Testis (tissue), 3 donors: ENCODE data around the gene SLC8B1. TPM values are rescaled to one million over a fixed set of nuclear protein-coding genes. Genes with fewer than 3 reads are reported as not detected.

Experiments used
- DNase-seq: peaks from one replicate; pipeline ENCODE4 v3.0.0-alpha.2; 2019
- H3K27ac ChIP-seq, 2 donors: fragments of 200-600 bp; sonication (generic); one replicate each; pipeline ENCODE4 v1.5.1; 2019
- H3K27me3 ChIP-seq: fragments of 200-600 bp; sonication (generic); one replicate; pipeline ENCODE4 v1.5.1; 2019
- H3K36me3 ChIP-seq: fragments of 200-600 bp; sonication (generic); one replicate; pipeline ENCODE4 v1.5.1; 2017; ENCODE audit warnings: low read depth; ENCODE audit errors: missing control alignments
- H3K4me1 ChIP-seq: fragments of 200-600 bp; sonication (generic); one replicate; pipeline ENCODE4 v1.5.1; 2019
- H3K4me3 ChIP-seq, 2 donors: fragments of 200-600 bp; sonication (generic); one replicate each; pipeline ENCODE4 v1.5.1; 2017 to 2019
- H3K9me3 ChIP-seq: fragments of 200-600 bp; sonication (generic); one replicate; pipeline ENCODE4 v1.5.1; 2017
- POLR2A ChIP-seq: fragments of 450-650 bp; IDR thresholded peaks from one replicate; pipeline ENCODE4 v1.6.1; 2017; ENCODE audit warnings: antibody characterized with exemption, mild to moderate bottlenecking, moderate library complexity
- WGBS, 2 donors: methylation state at CpG; one replicate each; pipeline ENCODE4 v1.1.5; 2018; 5-methylcytosine and 5-hydroxymethylcytosine counted together
- intact Hi-C: fragments of 100-400 bp; cut with DNase I; formaldehyde crosslinking; loops from one replicate; pipeline ENCODE4 v1.15.1; 2023; ENCODE audit warnings: low total_unique reads
- polyA plus RNA-seq: library from polyadenylated mRNA; stranded (reverse); fragments of 350-450 nt; fragmentation: Illumina TruSeq; extraction: RNeasy Lipid Tissue Mini Kit (QIAGEN cat#74804); gene quantifications from one replicate; pipeline ENCODE4 v1.2.3, GENCODE V29; 2014; ENCODE audit warnings: low read depth, low replicate concordance; ENCODE audit not compliant: insufficient read depth
- total RNA-seq, 2 donors: library from RNA; depleted of rRNA; stranded (reverse); fragments of >200 nt; gene quantifications; one replicate each; pipeline ENCODE4 v1.2.3, GENCODE V29; 2016
- TF ChIP-seq, protein P1 (sequence below), 3 experiments: fragments of 450-650 bp in 2 of 3; fragments of 200-600 bp in 1 of 3; sonication (generic) in 1 of 3; IDR thresholded peaks; one replicate each; pipeline ENCODE4 v1.5.1; 2016 to 2019; ENCODE audit warnings: antibody characterized with exemption in 3 of 3, mild to moderate bottlenecking in 2 of 3, moderate library complexity in 1 of 3

Gene SLC8B1
- total and polyA plus RNA-seq, 3 donors from 2014 or later: 41.2 to 88.3 (median 78.0) TPM

GRCh38 chr12:113296557-113297213, 38.2 kb downstream of the SLC8B1 start:
- H3K4me3 ChIP-seq: no peak overlapping the region
- DNase-seq: no peak
- H3K4me1 ChIP-seq: peaks cover 40% of the 10 kb centered on the region
- no peaks in the 10 kb centered on the region for H3K9me3 ChIP-seq
- intact Hi-C loops: no loop called here
- H3K36me3 ChIP-seq: no peaks in the 10 kb centered on the region
- TF ChIP-seq, protein P1, sequence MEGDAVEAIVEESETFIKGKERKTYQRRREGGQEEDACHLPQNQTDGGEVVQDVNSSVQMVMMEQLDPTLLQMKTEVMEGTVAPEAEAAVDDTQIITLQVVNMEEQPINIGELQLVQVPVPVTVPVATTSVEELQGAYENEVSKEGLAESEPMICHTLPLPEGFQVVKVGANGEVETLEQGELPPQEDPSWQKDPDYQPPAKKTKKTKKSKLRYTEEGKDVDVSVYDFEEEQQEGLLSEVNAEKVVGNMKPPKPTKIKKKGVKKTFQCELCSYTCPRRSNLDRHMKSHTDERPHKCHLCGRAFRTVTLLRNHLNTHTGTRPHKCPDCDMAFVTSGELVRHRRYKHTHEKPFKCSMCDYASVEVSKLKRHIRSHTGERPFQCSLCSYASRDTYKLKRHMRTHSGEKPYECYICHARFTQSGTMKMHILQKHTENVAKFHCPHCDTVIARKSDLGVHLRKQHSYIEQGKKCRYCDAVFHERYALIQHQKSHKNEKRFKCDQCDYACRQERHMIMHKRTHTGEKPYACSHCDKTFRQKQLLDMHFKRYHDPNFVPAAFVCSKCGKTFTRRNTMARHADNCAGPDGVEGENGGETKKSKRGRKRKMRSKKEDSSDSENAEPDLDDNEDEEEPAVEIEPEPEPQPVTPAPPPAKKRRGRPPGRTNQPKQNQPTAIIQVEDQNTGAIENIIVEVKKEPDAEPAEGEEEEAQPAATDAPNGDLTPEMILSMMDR (IDR thresholded peaks at IDR 0.05): no peak
- no peak for TF ChIP-seq POLR2A
- peak overlapping the region in 1 of 2 donors; percentile 8 for H3K27ac ChIP-seq
- WGBS, 2 donors: 60 to 74% methylated on average over 18 to 23 of the region's 23 CpGs
- no peaks in the 10 kb centered on the region for H3K27me3 ChIP-seq

DNA sequence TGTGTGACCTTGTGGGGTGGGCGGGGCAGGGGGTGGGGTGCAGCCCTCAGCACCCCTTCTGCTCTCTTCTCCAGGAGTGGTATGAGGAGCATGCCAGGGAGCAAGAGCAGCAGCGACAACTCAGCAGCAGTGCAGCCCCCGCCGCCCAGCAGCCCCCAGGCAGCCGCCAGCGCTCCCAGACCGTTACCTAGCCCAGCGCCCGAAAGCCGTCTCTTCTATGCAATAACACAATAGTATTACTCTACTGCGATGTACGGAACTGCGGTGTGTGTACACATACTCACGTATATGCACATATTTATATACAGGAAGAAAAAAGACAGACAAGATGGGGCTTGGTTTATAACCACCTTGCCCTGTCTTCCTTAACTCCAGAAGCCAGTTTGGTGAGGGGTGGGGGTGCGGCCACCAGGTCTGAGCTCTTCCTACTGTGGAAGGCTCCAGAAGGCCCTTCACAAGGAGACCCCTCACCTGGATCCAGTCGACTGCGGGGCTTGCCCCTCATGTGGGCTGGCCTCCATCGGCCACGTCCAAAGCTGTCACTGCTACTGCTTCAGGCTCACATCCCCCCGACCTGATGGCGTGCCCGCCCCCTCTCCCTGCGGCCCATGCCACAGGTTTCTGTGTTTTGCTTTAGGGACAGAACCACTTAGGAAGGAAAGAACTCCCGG, 38.9 kb downstream of the SLC8B1 start:
- Histone ChIP-seq H3K27ac (no peak overlapping the region), H3K4me3 (no peak overlapping the region), H3K4me1 (peaks cover 40% of the 10 kb centered on the region), H3K9me3 (no peaks in the 10 kb centered on the region), H3K36me3 (no peaks in the 10 kb centered on the region), H3K27me3 (no peaks in the 10 kb centered on the region)
- 85 to 89% methylated on average over 17 to 24 of the region's 24 CpGs for WGBS, 2 donors
- no peak for DNase-seq
- intact Hi-C loops: no loop called here
- TF ChIP-seq, protein P1 (IDR thresholded peaks at IDR 0.05): no peak
- no peak for TF ChIP-seq POLR2A

DNA sequence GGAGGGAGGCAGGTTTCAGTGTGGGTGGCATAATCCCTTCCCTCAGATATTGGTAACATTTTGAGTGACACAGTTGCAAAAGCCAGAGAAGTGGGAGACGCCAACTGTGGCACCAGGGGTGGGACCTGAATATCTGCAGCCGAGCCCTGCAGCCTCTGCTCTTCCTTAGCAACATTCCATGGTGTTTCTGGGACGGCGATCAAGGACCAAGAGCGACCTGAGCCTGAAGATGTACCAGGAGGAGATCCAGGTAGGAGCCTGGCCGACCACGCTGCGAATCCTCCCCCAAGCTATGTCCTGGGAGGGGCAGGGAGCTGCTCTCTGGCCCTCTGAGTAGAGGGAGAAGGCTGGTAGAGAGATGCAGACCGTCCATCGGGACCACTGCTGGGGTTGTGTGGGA, 41.8 kb downstream of the SLC8B1 start:
- Histone ChIP-seq H3K27me3 (no peaks in the 10 kb centered on the region), H3K9me3 (no peaks in the 10 kb centered on the region), H3K36me3 (no peaks in the 10 kb centered on the region), H3K4me1 (peaks cover 22% of the 10 kb centered on the region), H3K4me3 (no peak overlapping the region), H3K27ac (no peak overlapping the region)
- DNase-seq: no peak
- WGBS, 2 donors: 86 to 92% methylated on average over 7 to 10 of the region's 10 CpGs
- intact Hi-C loops: no loop called here
- no peak for TF ChIP-seq POLR2A
- TF ChIP-seq, protein P1 (IDR thresholded peaks at IDR 0.05): no peak

GRCh38 chr12:113292547-113292946, 42.4 kb downstream of the SLC8B1 start:
- no peak overlapping the region for H3K4me3 ChIP-seq
- WGBS, 2 donors: 88 to 89% methylated on average over 6 to 7 of the region's 7 CpGs
- intact Hi-C loops: no loop called here
- no peaks in the 10 kb centered on the region for H3K9me3 ChIP-seq
- TF ChIP-seq, protein P1 (IDR thresholded peaks at IDR 0.05): no peak
- no peak for TF ChIP-seq POLR2A
- no peaks in the 10 kb centered on the region for H3K27me3 ChIP-seq
- H3K4me1 ChIP-seq: peaks cover 16% of the 10 kb centered on the region
- H3K27ac ChIP-seq: no peak overlapping the region
- no peaks in the 10 kb centered on the region for H3K36me3 ChIP-seq
- no peak for DNase-seq
